HG03108 (cell line): Measurements from ENCODE around the gene CCSER1.
A peak's percentile ranks its signal among the peaks of the same experiment; 100 is the strongest.

Source experiments
- ATAC-seq: cut with Tn5 transposase; IDR thresholded peaks from one replicate; pipeline ENCODE4 v1.9.1; 2021; ENCODE audit warnings: moderate library complexity; ENCODE audit not compliant: unreplicated experiment

CCSER1 gene

DNA sequence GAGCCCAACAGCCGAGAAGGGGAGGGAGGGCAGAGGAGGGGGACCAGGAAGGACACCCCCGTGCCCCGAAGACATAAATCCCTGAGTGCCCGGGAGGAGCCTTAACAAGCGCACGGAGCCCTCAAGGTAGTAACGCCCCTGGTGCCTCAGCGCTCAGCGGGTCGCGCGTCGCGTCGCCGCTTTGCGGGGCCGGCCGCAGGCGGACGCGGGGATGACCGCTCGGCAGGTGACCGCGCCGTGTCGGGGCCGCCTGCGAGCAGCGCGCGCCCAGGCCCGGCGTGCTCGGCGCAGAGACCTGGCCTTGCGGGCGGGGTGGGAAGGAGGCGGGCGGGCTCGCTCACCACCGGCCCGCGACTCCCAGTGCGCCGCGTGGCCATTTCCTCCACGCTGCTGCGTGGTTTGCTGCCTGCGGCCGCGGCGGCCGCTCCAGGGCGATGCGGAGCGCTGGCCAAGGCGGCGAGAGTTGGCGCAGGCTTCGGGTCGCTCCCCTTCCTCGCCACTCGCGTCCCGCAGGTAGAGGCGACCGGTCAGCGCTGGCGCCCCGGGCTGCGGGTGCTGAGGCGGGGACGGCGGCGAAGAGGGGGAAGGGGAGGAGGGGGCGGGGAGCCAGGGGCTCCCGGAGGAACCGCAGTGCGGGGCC, 632 bp downstream of the CCSER1 start:
- peak; percentile 29 for ATAC-seq

DNA sequence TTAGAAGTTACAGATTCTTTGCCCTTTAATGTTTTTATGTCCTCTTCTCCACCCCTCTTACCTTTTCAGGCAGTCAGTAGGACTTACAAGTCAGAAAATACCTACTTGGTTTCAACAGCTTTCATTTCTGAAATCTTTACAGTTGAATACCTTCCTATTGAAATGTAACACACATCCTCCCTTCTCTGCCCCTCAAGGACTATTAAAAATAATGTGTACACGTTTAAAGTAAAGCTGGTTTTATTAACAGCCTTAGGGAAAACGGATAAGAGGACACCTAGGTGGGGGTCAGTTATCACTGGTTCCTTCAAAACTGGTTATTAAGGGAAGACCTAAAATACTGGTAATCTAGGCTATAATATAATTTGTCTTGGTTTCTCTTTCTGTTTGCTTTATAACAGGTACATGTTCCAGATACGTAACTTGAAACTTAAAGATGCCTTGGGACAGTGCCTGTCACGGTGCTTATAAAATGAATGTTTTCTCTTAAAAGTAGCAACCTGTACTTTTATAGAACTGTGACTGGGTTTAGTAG, 1.8 kb downstream of the CCSER1 start:
- ATAC-seq, result no peak

DNA sequence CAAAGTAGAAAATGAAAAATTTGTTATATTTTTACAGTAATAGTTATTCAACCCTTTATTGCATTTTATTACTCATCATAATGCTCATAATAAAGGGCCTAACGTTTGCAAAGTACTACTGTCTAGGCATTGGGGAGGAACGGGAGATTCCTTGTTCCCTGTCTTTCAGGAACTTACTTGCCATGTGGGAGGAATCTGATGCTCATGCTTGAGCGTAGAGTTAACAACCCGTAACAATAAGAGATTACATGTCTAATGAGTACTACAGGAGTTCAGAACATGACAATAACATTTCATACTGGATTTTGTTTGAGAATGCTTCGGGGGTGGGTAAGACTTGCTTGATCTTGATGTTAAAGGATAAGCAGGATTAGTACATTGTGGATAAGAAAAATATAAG, 2.9 kb downstream of the CCSER1 start:
- no peak for ATAC-seq

DNA sequence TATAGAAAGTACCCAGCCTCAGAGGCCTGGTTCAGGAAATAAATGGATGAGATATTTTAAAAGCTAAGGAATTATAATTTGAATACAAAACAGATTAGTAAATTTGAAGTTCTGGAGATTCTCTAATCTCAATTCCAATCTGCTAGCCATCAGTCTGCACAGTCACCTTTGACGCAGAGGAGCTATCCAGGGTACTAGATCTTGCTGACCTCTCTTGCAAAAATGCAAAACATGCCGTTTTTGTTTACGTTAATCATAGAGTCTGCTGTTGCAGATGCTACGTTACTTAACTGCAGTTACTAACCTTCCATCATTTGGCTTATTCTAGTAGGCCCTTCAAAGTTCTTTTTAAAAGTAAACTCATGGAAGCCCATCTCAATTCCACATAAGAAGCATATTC, 10.4 kb downstream of the CCSER1 start:
- ATAC-seq, result no peak

DNA sequence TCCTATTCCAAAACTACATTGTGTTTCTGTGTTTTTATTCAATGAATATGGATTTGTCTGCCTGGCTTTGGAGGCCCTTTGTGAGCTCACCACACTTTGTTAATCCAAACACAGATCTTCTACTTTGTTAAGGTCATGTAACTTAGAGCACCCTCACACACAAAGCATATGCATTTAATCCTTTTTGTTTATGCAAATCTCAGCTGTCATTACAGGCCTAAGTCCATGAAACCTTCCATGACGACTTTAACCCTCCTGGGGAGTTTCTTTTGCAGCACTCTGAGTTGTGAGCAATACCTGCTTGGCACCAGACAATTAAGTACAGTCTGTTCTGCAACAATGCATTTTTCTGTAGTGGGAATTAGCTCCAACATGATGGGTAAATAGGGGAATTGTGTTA, 14.9 kb downstream of the CCSER1 start:
- ATAC-seq, result no peak

DNA sequence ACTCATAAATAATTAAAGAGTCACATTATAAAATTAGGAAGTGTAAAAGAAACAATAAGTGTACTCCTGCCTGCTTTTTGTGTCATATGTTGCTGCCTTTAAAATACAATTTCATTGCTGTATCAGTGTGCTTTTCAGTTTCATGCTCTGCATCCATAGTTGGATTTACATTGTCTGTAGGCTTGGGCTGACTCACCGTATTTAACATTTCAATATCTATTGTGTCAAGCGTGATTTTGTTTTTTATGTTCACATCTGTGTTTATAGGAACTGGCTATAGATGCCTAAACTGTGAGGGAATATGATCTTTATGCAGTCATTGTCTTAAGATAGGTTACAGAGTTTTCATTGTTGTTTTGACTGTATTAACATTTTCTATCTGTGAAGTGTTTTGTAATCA, 18.1 kb downstream of the CCSER1 start:
- ATAC-seq, result no peak

DNA sequence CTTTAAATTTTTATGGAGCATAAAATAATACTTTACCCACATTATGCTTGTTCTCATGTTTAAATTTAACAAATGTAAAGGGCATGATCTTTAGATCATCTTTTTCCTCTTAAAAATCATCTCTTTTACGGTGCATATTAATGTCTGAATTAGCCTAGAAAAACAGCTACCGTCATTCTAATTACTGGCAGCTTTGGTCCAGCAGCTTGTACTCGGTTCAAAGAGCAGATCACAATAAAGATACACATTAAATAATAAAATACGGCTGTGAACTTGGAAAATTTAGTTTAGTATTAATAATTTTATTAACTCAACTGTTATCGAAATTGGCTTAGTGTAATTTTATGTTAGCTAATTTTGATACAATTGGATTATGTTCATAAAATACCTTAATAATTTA, 19.1 kb downstream of the CCSER1 start:
- no peak for ATAC-seq

DNA sequence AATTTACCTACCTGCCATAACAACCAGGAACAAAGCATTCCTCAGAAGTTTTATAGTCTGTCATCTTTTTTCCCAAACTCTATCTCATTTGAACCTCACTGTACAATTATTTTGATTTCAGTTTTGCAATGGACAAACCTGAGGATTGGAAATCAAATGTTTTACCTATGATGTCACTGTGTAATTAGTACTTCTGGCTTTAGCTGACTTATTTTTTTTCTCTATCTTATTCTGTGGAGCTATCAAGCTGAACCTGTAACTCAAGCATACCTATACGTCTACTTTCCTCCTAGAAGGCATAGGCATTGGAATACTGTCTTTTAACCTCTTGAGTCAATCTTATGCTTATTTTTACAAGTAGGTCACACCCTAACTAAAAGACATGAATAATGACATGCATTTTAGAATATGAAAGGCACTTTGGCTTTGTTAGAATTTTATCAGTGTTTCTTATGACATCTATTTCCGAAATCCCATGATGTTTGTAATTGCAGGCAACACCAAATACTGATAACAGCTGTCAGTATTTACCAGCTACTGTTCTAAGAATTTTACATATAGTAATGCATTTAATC, 21.5 kb downstream of the CCSER1 start:
- no peak for ATAC-seq

DNA sequence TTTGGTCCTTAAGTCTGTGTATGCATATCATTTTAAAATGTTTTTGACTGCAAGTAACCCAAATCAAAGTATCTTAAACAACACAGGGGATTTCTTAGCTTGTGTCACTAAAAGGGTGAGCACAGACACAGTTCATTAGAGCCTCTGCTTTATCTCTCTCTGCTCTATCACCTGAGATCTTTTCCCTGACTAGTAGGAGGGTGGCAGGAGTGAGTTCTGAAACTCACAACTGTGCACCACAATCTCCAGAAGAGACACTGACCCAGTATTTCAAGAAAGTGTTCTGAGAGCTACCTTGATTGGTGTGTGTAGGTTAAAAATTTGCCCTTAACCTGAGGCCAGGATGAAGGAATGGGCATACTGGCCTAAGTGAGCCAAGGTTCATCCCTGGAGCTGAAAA, 24.8 kb downstream of the CCSER1 start:
- ATAC-seq, result no peak

DNA sequence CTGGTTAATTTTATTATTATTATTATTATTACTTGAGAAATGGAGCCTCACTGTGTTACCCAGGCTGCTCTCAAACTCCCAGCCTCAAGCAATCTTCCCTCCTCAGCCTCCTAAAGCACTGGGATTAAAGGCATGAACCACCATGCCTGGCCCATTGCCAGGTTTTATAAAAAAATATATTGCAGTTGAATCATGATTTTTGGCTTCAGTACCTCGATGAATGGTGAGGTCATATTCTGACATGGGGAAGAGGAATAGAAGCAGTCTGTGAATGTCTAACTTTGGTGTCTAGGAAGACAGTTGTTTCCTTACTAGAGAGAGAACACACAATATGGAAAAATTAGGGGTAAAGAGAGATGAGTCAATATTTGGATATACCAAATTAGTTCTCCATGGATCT, 32.0 kb downstream of the CCSER1 start:
- no peak for ATAC-seq

DNA sequence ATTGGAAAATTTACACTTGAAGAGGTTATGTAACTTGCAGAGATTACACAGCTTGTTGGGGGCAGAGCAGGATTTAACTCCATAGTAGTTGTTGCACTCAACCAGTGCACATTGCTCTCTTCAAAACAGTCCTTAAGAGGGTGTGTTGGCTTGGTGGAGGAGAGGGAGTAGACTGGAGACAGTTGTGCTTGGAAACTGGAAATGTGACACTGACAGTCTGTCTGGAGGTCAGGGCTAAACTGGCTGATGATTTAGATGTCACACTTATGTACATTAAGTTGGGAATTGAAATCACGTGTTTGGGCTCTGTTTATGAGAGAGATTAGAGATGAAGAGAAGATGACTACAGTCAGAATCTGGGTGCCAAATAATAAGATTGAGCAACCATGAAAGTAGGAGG, 32.9 kb downstream of the CCSER1 start:
- no peak for ATAC-seq

DNA sequence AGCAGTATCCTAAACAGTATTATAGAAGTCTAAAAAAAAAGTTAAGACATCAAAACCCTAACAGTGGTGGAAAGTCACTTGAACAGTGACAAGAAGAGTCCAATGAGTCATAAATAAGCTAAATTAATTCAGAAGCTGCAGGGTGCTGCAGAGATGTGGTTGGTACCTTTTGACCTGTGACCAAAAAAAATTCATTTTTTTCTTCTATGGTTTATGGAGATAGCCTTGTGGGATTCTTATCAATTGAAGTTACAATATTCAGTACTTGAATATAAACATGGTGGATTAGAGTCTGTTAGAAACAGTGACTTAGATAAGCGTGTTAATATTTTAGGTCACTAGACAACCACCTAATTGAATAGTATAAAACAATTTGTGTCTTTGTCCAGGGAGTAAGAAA, 35.4 kb downstream of the CCSER1 start:
- ATAC-seq, result no peak

DNA sequence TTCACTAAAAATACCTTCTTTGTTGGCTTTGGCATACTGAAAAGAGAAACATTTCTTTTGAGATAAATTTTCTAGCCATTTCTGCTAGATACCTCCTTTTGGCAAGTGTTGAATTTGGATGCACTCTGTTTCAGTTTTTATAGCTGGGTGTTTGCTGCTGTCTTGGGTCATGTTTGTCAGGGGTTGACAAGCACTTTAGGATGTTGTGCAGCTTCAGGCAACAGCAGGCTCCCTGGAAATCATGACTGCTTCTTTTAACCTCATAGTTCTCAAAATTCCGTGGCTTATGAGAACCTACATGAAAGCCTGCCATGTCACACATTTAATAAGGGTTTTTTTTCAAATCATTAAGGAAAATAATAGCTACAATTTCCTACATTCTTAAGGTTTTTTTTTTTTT, 36.7 kb downstream of the CCSER1 start:
- no peak for ATAC-seq

DNA sequence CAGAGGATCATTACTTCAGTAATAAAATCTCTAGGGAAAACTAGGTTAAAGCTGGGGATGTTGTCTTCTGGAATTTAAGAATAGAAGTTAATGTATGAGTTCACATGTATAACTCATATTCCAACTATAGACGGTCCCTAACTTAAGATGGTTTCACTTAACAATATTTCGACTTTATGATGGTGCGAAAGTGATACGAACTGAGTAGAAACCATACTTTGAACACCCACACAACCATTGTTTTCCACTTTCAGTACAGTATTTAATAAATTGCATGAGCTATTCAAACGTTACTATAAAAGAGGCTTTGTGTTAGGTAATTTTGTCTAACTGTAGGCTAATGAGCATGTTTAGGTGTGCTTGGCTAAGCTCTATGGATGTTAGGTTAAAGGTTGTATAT, 38.7 kb downstream of the CCSER1 start:
- no peak for ATAC-seq

DNA sequence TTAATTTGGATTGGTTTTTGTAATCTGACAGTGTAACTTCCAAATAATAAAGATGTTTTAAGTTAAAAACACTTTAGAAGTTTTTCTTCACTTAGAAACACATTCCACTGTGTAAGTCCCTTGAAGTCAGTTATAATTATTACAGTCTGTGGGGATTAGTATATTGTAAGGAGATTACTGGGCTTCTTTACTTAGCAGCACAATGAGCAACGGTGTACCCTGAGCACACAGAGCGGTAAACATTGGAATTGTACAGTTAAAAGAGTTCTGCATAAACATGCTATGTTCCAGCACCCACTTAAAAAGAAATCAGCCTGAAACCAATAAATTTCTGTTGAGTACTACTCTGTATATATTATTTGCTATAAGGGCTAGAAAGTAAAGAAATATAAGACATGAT, 44.3 kb downstream of the CCSER1 start:
- no peak for ATAC-seq

DNA sequence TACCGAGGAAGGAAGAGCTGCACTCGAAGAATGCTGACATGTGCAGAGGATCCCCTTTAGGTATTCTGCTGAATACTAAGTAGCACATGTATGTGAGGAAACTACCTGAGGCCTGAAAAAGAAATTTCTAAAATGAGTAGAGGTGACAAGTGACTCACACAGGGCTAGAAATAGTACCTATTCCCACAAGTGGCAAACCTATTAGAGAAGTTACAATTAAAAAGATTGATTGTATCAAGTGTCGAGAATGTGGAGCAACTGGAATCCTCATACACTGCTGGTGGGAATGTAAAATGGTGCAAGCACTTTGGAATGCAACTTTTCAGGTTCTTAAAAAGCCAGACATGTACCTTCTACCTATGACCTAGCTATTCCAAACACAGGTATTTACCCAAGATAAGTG, 47.4 kb downstream of the CCSER1 start:
- ATAC-seq, result no peak

DNA sequence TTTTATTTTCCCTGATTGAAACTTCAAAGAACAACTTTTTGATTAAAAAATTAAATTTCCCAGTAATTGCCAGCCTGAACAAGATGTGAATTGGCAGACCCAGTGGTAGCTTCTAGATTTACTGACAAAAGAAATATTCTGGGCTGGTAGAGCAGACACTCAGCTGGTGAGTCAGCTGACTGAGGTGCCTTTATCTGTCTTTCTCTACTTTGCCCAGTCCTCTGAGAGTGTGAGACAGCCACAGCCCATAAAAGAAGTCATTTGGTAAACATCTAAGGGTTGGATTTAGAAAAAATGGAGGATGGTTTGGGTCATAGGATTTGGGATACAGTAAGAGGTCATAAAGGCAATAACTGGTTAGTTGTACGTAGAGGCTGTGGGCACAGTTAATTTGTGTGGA, 54.5 kb downstream of the CCSER1 start:
- ATAC-seq, result no peak

DNA sequence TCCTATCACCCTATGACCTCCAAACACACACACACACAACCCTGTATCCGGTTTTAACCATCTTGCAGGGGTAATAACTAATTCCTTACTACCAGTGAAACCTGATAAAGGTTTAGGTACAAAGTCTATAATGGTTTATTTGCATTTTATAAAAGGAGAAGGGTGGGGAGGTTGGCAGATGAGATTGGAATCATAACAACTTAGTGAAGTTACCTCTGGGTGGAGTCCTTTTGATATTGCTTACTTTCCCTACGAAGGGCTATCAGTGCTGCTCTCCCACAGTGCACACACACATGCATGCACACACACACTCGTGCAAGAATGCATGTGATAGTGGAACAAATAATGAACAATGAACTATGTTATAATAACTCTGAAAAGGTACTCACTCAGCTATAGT, 56.1 kb downstream of the CCSER1 start:
- ATAC-seq, result no peak

DNA sequence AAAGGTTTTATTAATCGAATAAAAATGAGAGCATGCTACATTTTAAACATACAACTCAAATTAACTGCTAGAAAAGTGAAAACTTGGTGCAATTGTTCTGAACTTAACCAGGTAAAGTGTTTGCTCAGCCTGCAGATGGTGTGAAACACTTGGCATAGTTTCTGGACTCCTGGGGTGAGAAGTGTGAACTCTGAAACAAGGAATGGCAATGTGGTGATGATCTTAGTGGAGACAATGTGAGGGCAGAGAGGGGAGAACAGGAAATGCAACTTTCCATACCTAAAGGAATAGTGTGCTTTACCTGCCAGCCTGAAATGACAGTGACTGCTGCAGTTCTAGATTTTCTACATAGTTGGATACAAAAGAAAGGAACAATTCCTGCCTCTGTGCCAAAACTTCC, 57.4 kb downstream of the CCSER1 start:
- no peak for ATAC-seq

DNA sequence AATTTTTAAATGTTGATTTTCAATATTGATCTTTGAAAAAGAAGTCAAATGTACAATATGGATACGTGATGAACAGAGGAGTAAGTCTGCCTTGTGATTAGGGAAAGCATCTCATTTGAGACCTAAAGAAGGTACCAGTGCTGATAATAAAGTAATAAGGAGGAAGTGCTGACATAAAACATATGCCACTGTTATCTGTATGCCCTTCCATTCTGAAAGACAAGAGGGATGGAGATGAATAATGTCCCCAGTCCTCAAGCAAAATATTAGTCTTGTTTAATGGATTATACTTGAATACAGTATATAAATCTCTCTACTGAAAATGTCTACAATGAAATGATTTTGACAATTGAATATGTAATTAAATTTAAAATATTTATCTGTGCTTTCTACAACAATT, 58.2 kb downstream of the CCSER1 start:
- ATAC-seq, result no peak

DNA sequence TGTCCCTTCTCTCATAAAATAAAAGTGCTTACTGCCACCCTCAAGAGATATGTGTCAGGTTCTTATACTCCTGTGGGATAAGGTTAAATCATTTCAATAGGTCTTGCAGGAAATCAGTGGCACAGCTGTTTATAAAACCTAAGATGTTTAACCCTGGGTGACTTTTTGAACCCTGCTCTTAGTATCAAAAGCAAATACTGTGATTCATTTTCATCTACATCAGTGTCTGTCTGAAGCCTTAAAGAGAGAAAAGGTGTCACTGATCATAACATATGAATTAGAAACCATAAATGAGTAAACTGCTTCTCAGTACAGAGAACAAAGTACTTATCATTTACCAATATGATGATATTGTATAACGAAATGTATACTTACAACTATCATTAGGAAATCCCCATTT, 59.0 kb downstream of the CCSER1 start:
- ATAC-seq, result no peak

DNA sequence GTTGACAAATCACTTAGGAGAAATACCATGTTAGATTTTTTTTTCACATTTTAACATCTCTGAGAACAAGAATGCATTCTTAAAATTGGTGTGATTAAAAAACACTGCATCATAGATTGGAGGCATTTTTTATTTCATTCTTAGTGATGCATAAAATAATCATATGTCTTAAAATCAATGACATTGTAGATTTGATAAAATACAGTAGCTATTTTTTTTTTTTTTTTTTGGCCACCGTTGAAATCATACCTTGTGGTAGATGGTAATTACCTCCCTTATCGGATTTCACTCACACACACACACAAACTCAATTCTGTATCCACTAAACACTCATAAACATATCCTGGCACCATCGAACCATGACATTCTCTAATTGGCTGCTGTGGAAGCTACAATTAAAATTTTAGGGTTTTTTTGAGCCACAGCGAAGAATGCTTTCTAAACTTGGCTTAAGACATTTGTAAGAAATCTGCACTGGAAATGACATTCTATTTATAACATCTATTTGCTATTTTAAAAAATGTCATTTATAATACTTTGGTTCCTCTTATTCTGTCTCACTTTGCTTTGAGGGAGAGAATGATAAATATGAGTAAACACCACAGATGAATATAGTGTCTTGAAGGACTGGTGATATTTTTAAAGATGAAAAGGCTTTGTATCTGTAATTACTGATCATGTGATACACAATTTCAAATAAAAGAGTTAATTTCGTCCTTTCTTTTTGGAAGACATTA, 60.1 kb downstream of the CCSER1 start:
- no peak for ATAC-seq
